ENCODE measurements around the gene FLNA. TPM values are rescaled to one million over a fixed set of nuclear protein-coding genes. Genes with fewer than 3 reads are reported as not detected.

The FLNA gene
- total and polyA plus RNA-seq, 3 donors from 2014 or later, result 400 to 532 (median 474) TPM

DNA sequence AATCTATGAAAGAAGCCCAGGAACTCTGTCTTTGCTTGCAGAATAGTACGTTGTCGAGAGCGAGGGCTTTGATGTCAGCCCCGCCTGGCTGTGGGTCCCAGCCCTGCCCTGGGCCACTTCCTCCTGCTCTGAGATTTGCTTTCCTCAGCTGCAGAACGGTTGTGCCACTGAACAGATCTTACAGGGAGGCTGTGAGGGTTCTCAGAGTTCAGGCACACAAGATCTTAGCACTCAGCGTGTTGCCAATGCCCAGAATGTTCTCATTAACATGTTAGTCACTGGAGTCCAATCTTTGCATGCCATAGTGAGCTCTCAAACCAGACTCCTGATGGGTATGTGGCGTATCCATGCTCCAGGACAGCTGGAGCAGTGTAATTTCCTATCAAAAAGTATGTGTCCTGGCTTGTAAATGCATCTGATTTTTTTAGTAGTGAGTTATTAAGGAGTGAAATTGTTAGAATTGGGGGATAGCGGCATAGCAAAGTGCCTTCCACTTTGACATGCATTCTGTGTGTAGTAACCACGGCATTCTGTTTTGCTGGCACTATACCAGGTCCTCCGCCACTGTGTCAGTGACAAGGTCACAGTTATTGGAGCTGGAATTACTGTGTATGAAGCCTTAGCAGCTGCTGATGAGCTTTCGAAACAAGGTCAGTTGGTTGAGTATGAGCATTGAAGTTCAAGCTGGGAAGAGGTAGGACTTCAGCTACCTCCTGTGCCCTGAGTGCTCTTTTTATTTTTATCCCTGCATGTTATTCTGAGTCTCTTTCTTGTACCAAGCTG, 47.2 kb downstream of the FLNA start:
- Histone ChIP-seq H3K4me3 (no peak overlapping the region), H3K27ac (no peak overlapping the region), H3K27me3 (no peaks in the 10 kb centered on the region), H3K9me3 (no peaks in the 10 kb centered on the region), H3K36me3 (ENCODE audit: low read depth, missing control alignments) (no peaks in the 10 kb centered on the region), H3K4me1 (no peaks in the 10 kb centered on the region)
- TF ChIP-seq POLR2A (IDR thresholded peaks at IDR 0.05), result no peak
- TF ChIP-seq, protein P1, sequence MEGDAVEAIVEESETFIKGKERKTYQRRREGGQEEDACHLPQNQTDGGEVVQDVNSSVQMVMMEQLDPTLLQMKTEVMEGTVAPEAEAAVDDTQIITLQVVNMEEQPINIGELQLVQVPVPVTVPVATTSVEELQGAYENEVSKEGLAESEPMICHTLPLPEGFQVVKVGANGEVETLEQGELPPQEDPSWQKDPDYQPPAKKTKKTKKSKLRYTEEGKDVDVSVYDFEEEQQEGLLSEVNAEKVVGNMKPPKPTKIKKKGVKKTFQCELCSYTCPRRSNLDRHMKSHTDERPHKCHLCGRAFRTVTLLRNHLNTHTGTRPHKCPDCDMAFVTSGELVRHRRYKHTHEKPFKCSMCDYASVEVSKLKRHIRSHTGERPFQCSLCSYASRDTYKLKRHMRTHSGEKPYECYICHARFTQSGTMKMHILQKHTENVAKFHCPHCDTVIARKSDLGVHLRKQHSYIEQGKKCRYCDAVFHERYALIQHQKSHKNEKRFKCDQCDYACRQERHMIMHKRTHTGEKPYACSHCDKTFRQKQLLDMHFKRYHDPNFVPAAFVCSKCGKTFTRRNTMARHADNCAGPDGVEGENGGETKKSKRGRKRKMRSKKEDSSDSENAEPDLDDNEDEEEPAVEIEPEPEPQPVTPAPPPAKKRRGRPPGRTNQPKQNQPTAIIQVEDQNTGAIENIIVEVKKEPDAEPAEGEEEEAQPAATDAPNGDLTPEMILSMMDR (IDR thresholded peaks at IDR 0.05), result no peak
- intact Hi-C loops (cut with DNase I; ENCODE audit: low total_unique reads), result no loop called here
- DNase-seq, result no peak
- 36% methylated on average over 10 to 11 of the region's 11 CpGs for WGBS, 2 donors

- Histone ChIP-seq H3K9me3 (no peaks in the 10 kb centered on the region), H3K36me3 (ENCODE audit: low read depth, missing control alignments) (no peaks in the 10 kb centered on the region), H3K27me3 (no peaks in the 10 kb centered on the region), H3K27ac (no peak overlapping the region), H3K4me1 (no peaks in the 10 kb centered on the region), H3K4me3 (no peak overlapping the region)
- WGBS, 2 donors, result 58 to 65% methylated on average over 8 of the region's 8 CpGs
- TF ChIP-seq, protein P1 (IDR thresholded peaks at IDR 0.05), result no peak
- TF ChIP-seq POLR2A (IDR thresholded peaks at IDR 0.05), result no peak
- intact Hi-C loops (cut with DNase I; ENCODE audit: low total_unique reads), result no loop called here
- DNase-seq, result no peak
Observed at GRCh38 chrX:154325541-154325940, 48.9 kb downstream of the FLNA start.

DNA sequence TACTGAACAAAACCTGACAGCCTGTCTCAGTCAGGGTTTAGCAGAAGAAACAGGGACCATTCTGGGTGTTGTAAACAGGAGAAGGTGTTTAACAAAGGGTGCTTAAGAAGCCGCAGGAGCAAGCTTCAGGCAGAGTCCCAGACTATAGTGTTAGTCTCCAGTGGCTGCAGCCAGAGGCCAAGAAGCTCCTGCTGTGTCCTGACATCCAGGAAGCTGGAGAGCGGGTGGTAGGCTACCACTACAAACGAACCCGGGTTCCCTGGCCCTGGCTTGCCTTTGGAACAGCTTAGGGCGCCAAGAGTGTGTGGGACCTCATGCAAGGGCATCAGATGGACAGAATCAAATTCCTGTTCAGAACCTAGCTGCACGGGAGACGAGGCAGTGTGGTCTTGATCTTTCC, 50.9 kb downstream of the FLNA start:
- H3K4me1 ChIP-seq, result no peaks in the 10 kb centered on the region
- intact Hi-C loops (cut with DNase I; ENCODE audit: low total_unique reads), result no loop called here
- H3K27ac ChIP-seq, result no peak overlapping the region
- 80 to 85% methylated on average over 4 to 7 of the region's 7 CpGs for WGBS, 2 donors
- H3K36me3 ChIP-seq (ENCODE audit: low read depth, missing control alignments), result no peaks in the 10 kb centered on the region
- DNase-seq, result no peak
- H3K4me3 ChIP-seq, result no peak overlapping the region
- H3K9me3 ChIP-seq, result no peaks in the 10 kb centered on the region
- no peaks in the 10 kb centered on the region for H3K27me3 ChIP-seq
- TF ChIP-seq, protein P1 (IDR thresholded peaks at IDR 0.05), result no peak
- no peak for TF ChIP-seq POLR2A (IDR thresholded peaks at IDR 0.05)

DNA sequence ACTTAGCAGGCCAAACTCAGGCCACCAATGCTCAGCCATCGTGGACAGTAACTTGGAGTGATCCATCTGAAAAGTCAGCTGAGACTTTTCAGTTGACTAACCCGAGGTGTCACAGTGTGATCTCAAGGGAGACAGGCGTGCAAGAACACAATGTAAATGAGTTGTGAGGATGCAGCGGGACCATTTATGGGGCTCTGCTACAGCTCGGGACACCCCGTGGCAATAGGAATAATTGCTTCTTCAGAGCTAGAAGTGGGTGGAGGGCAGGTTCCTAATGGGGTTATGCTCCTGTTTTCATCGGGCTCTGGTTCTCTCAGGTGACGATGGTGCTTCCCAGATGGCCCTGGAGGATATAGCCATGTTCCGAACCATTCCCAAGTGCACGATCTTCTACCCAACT, 51.5 kb downstream of the FLNA start:
- Histone ChIP-seq H3K27ac (no peak overlapping the region), H3K4me1 (no peaks in the 10 kb centered on the region), H3K27me3 (no peaks in the 10 kb centered on the region), H3K9me3 (no peaks in the 10 kb centered on the region), H3K36me3 (ENCODE audit: low read depth, missing control alignments) (no peaks in the 10 kb centered on the region), H3K4me3 (no peak overlapping the region)
- intact Hi-C loops (cut with DNase I; ENCODE audit: low total_unique reads), result no loop called here
- WGBS, 2 donors, result 80 to 89% methylated on average over 10 of the region's 10 CpGs
- TF ChIP-seq, protein P1 (IDR thresholded peaks at IDR 0.05), result no peak
- TF ChIP-seq POLR2A (IDR thresholded peaks at IDR 0.05), result no peak
- DNase-seq, result no peak

DNA sequence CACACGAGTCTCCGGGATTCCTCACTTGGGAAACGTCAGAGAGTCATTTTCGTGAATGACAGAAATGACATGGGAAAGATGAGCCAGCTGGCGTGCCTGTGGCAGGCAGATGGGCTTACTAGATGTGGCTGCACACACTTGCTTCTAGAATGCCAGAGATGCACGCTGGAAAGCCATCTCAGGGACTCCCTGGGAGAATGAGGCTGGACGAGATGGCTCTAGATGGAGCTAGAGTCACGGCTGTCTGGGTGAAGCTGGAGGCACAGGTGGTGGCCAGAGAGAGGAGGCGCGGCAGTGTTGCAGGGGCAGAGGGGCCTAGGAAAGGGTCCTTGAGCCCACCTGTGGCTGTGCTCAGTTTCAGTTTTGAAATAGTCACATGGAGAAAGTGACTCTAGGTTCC, 52.8 kb downstream of the FLNA start:
- WGBS, 2 donors, result 83 to 91% methylated on average over 6 of the region's 10 CpGs
- Histone ChIP-seq H3K9me3 (no peaks in the 10 kb centered on the region), H3K36me3 (ENCODE audit: low read depth, missing control alignments) (no peaks in the 10 kb centered on the region), H3K4me3 (no peak overlapping the region), H3K4me1 (no peaks in the 10 kb centered on the region), H3K27ac (no peak overlapping the region), H3K27me3 (no peaks in the 10 kb centered on the region)
- intact Hi-C loops (cut with DNase I; ENCODE audit: low total_unique reads), result no loop called here
- no peak for TF ChIP-seq POLR2A (IDR thresholded peaks at IDR 0.05)
- TF ChIP-seq, protein P1 (IDR thresholded peaks at IDR 0.05), result no peak
- peak; percentile 27 for DNase-seq

All from testis (tissue), 3 donors.